ENCODE data around the gene FIGNL2.
"Not testable (repeated sequence)": the region's sequence is repeated elsewhere in the genome, so short reads cannot be mapped to it uniquely, and the experiment has no call there.

The FIGNL2 gene

GRCh38 chr12:51833448-51834227 lies 14.9 kb downstream of the FIGNL2 start:
- peak in 1 of 2 experiments; percentile 43 for DNase-seq

DNA sequence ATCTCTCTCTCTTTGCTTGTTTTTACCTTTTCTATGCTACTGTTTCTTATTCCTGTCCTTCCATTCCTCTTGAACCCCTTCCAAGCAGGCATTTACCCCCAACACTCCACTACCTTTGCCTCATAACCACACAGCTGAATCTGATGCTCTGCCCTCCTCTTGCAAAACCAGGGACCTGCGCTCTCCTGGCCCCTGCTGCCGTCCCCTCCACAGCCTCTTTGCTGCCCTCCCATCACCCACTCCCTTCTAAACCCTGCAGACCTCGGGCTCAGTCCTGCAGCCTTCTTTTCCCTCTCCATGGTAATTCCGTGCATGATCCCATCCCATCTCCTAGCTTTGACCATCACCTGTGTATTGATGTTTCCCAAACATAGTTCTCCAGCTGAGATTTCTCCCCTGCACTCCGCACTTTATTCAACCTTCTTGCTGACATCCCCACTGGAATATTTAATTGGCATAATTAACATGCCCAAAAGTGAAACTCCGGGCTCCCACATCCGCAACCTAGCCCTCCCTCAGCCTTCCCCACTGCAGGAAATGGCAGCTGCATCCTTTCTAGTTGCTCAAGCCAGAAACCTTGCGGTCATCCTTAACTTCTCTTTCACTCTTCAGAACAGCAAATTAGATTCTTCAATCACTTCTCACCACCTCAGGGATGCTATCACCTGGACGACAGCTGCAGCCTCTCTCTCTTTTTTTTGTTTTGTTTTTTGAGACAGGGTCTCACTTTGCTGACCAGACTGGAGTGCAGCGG lies 16.0 kb downstream of the FIGNL2 start:
- no peak for DNase-seq

- DNase-seq = not testable (repeated sequence)
These were observed 16.7 kb downstream of the FIGNL2 start for GRCh38 chr12:51831817-51832216.

DNA sequence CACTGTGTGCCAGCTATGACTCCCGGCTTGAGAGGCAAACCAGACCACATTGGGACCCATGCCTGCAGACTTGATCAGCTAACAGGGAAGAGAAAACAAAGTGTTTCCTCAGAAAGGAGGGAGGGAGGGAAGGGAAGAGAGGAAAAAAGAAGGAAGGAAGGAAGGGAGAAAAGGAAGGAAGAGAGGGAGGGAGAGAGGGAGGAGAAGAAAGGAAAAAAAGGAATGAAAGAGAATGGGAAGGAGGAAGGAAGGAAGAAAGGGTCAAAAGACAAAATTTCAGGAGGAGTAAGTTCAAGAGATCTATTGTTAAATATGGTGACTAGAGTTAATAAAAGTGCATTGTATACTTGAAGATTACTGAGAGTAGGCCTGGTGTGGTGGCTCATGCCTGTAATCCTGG lies 18.9 kb downstream of the FIGNL2 start:
- no peak for DNase-seq

GRCh38 chr12:51829011-51829481 lies 19.5 kb downstream of the FIGNL2 start:
- DNase-seq = no peak

- peak in 1 of 2 experiments; percentile 32 for DNase-seq
These were observed 20.3 kb downstream of the FIGNL2 start for GRCh38 chr12:51827925-51828818.

GRCh38 chr12:51826881-51827280 lies 21.6 kb downstream of the FIGNL2 start:
- no peak for DNase-seq

GRCh38 chr12:51825216-51825615 lies 23.3 kb downstream of the FIGNL2 start:
- DNase-seq = no peak

- DNase-seq = peak; percentile 69 to 91
These were observed 24.5 kb downstream of the FIGNL2 start for GRCh38 chr12:51823875-51824565.

- DNase-seq = no peak
These were observed 25.6 kb downstream of the FIGNL2 start for GRCh38 chr12:51822956-51823355.

- no peak for DNase-seq
These were observed 26.3 kb downstream of the FIGNL2 start for GRCh38 chr12:51822261-51822616.

- DNase-seq = peak in 1 of 2 experiments; percentile 61
These were observed 26.9 kb downstream of the FIGNL2 start for GRCh38 chr12:51821440-51822260.

- DNase-seq = peak; percentile 48 to 92
These were observed 27.7 kb downstream of the FIGNL2 start for GRCh38 chr12:51820526-51821439.

- peak in 1 of 2 experiments; percentile 71 for DNase-seq
These were observed 28.6 kb downstream of the FIGNL2 start for GRCh38 chr12:51819736-51820525.

DNA sequence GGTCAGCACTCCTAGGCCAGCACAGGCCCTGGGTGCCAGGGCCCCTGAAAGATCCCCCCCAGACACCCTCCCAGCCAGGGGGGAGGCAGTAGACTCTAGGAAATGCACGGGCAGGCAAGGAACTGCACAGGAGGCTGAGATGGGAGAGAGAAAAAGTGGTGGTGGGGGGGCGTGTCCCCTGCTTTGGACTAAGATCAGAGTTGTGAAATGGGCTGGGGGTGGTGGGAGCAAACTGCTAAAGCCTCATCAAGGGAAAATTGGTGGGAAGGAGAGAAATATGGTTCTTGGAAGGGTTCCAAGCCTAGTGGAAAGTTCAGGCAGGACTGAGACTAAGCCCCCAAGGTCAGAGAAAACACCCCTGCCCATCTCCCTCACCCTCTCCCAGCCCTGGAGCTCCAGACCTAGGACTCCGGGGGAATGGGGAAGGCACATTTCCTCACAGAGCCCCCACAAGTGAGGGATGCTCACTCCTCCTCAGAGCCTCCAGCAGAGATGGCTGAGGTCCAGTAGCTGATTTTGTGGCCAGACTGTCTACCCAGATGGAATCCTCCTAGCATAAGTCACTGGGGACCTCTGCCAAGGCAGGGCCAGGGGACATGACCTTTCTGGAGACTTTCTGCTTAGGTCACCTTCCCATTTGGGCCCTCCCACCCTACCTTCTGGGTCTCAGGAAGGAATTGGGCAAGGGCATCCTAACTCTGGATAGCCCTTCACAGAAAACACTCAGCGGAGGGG lies 29.8 kb downstream of the FIGNL2 start:
- no peak for DNase-seq

DNA sequence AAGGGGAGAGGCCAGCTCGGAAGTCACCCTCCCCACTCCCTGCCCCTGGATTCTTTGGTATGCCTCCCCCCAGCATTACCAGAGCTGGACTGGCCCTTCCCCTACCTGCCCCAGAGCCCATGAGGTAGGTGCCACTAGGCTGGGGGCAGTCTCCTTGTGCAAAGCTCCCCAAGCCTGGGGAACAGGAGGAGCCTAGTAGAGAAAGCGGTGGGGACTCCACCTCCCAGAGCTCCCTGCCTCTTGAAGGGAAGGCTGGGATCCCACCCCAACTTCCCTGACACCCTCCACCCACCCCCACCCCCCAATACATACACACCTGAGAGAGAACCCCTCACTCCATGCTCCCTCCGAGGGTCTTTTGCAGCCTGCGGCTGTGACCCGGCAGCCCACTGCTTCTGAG lies 30.4 kb downstream of the FIGNL2 start:
- DNase-seq = no peak

GRCh38 chr12:51817027-51817953 lies 31.2 kb downstream of the FIGNL2 start:
- peak; percentile 50 to 71 for DNase-seq

DNA sequence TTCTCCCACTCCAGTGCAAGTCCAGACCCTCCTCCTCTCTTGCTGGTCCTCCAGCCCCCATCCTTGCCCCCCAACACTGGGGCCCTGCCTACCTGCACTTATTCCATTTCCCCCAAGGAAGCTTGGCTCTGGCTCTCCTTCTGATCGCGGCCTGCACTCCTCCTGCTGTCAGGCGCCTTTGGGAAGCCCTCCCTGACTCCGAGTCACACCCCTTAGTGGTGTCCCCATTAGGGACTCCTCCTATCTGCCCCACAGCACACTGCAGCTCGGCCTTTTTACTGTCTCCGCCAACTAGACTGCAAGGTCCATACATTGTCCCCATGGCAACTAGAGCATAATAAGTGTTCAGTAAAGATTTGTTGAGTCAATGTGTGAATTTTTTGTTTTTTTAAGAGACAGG lies 32.9 kb downstream of the FIGNL2 start:
- no peak for DNase-seq

Measured in NCI-H526 (cell line).